ENCODE results near the gene AHRR. TPM values are rescaled to one million over a fixed set of nuclear protein-coding genes. Genes with fewer than 3 reads are reported as not detected.

The AHRR gene
- total RNA-seq, 1 experiment from 2014 or later, result 2.2 TPM

DNA sequence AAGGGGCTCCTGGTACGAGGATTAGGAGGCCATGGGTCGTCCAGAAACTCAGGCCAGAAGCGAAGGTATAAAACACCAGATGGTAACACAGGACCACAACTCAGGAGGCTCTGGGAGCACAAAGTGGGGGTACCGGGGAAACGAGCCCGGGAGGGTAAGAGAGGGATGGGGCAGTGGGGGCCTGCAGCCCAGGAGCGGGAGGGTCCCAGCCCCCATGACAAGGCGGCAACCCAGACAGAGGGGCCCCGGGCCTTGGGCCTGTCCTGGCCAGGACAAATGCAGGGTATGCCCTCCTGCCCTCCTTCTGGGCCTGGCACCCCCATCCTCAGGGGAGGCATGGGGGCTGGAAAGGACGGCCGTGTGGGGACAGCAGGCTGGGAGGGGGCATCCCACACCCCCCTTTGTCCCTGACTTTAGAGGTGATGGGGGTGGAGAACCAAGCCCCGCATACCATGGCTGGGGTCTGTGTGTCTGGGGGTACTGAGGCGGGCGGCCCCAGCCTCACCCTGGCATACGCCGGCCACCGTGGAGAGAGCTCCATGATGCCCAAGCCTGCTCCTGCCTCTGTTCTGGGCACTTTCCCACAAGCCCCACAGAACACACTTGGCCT lies 74.5 kb downstream of the AHRR start:
- Histone ChIP-seq H3K79me1 (ENCODE audit: insufficient read depth, low read depth, low read length, poor library complexity, severe bottlenecking) (no peaks in the 10 kb centered on the region), H3K9ac (ENCODE audit: extremely low read depth, insufficient read length, low read length) (no peak overlapping the region), H4K20me1 (ENCODE audit: control insufficient read depth, insufficient read depth, insufficient read length) (no peaks in the 10 kb centered on the region), H3K4me1 (ENCODE audit: insufficient read depth, low read length) (no peaks in the 10 kb centered on the region), H3K14ac (ENCODE audit: insufficient read depth, low read length) (no peak overlapping the region), H2BK15ac (ENCODE audit: low read depth, low read length) (no peak overlapping the region), H2AFZ (ENCODE audit: low read length) (no peak overlapping the region), H3K18ac (ENCODE audit: insufficient read length, low read depth, low read length) (no peak overlapping the region), H3K23me2 (ENCODE audit: insufficient read length, low read depth, low read length, poor library complexity, severe bottlenecking) (no peaks in the 10 kb centered on the region), H2BK12ac (ENCODE audit: insufficient read length, low read depth, low read length) (no peak overlapping the region), H4K5ac (ENCODE audit: insufficient read length, low read depth, low read length) (no peak overlapping the region), H2BK20ac (ENCODE audit: low read depth, low read length, poor library complexity, severe bottlenecking) (no peak overlapping the region), H2AK5ac (ENCODE audit: insufficient read length, low read length) (no peak overlapping the region), H2BK120ac (ENCODE audit: low read depth, low read length, poor library complexity, severe bottlenecking) (no peak overlapping the region), H3K56ac (ENCODE audit: insufficient read length, low read depth, low read length) (no peak overlapping the region), H2BK5ac (ENCODE audit: insufficient read length, low read length) (no peak overlapping the region), H3K27me3 (ENCODE audit: insufficient read depth, low read length) (no peaks in the 10 kb centered on the region), H3T11ph (ENCODE audit: low read length) (no peak overlapping the region), H4K91ac (ENCODE audit: insufficient read length, low read depth, low read length) (no peak overlapping the region), H3K79me2 (ENCODE audit: insufficient read depth, low read length) (no peaks in the 10 kb centered on the region), H3K23ac (ENCODE audit: insufficient read length, low read depth, low read length) (no peak overlapping the region), H4K8ac (replicated peaks; ENCODE audit: insufficient read length, low read depth, low read length) (no peak overlapping the region), H3K27ac (ENCODE audit: insufficient read length, low read depth, low read length) (no peak overlapping the region), H3K9me3 (ENCODE audit: control insufficient read depth, low read depth, low read length) (no peaks in the 10 kb centered on the region), H3K4me2 (ENCODE audit: insufficient read depth, insufficient read length, low read length) (no peak overlapping the region), H3K4ac (ENCODE audit: low read depth, low read length) (no peak overlapping the region)
- no peak overlapping the region for H3K27ac Mint-ChIP-seq
- no peak for TF ChIP-seq CTCF (conservative IDR thresholded peaks at IDR 0.05)
- H3K27me3 Mint-ChIP-seq (ENCODE audit: low read depth), result peaks cover 7% of the 10 kb centered on the region
- no peak for DNase-seq
- WGBS (ENCODE audit: extremely low coverage, insufficient read length, low lambda C conversion rate), result no CpG with 5 or more reads among the region's 17 CpGs
- H3K36me3 Mint-ChIP-seq (ENCODE audit: insufficient read depth in 1 of 3, low read depth in 3 of 3), result no peaks in the 10 kb centered on the region
- peaks cover 23 to 38% of the 10 kb centered on the region in 2 experiments for H3K4me1 Mint-ChIP-seq
- no peak overlapping the region for H3K4me3 Mint-ChIP-seq
- H3K9me3 Mint-ChIP-seq, result no peaks in the 10 kb centered on the region; a peak in 1 of 5 replicates
